Ishikawa (cell line): ENCODE data around the gene BARHL1.

ENCODE experiments used
- CEBPB ChIP-seq: IDR thresholded peaks from 2 replicates; pipeline ENCODE4 v1.6.1; 2012
- CREB1 ChIP-seq: IDR thresholded peaks from 2 replicates; pipeline ENCODE4 v1.6.1; 2012; ENCODE audit warnings: low read depth
- EGR1 ChIP-seq: IDR thresholded peaks from 2 replicates; pipeline ENCODE4 v1.6.1; 2012
- EP300 ChIP-seq: IDR thresholded peaks from 2 replicates; pipeline ENCODE4 v1.6.1; 2012; ENCODE audit warnings: borderline replicate concordance
- FOXM1 ChIP-seq: IDR thresholded peaks from 2 replicates; pipeline ENCODE4 v1.6.1; 2012; ENCODE audit warnings: low read depth, borderline replicate concordance
- NFIC ChIP-seq: IDR thresholded peaks from 2 replicates; pipeline ENCODE4 v1.6.1; 2012
- RAD21 ChIP-seq: IDR thresholded peaks from 2 replicates; pipeline ENCODE4 v1.6.1; 2012; ENCODE audit warnings: low read depth
- TAF1 ChIP-seq: IDR thresholded peaks from 2 replicates; pipeline ENCODE4 v1.6.1; 2012; ENCODE audit warnings: low read depth, mild to moderate bottlenecking
- TCF12 ChIP-seq: IDR thresholded peaks from 2 replicates; pipeline ENCODE4 v1.6.1; 2012; ENCODE audit warnings: low read depth
- TEAD4 ChIP-seq: IDR thresholded peaks from 2 replicates; pipeline ENCODE4 v1.6.1; 2012
- YY1 ChIP-seq: IDR thresholded peaks from 2 replicates; pipeline ENCODE4 v1.6.1; 2012; ENCODE audit warnings: low read depth
- ZBTB7A ChIP-seq: IDR thresholded peaks from 2 replicates; pipeline ENCODE4 v1.6.1; 2012; ENCODE audit warnings: low read depth
- TF ChIP-seq, protein P1 (sequence below): IDR thresholded peaks from 2 replicates; pipeline ENCODE4 v1.6.1; 2012
- TF ChIP-seq, protein P2 (sequence below): IDR thresholded peaks from 2 replicates; pipeline ENCODE4 v1.6.1; 2012
- TF ChIP-seq, protein P3 (sequence below): IDR thresholded peaks from 2 replicates; pipeline ENCODE4 v1.6.1; 2012; ENCODE audit warnings: low read depth, mild to moderate bottlenecking

BARHL1 gene

DNA sequence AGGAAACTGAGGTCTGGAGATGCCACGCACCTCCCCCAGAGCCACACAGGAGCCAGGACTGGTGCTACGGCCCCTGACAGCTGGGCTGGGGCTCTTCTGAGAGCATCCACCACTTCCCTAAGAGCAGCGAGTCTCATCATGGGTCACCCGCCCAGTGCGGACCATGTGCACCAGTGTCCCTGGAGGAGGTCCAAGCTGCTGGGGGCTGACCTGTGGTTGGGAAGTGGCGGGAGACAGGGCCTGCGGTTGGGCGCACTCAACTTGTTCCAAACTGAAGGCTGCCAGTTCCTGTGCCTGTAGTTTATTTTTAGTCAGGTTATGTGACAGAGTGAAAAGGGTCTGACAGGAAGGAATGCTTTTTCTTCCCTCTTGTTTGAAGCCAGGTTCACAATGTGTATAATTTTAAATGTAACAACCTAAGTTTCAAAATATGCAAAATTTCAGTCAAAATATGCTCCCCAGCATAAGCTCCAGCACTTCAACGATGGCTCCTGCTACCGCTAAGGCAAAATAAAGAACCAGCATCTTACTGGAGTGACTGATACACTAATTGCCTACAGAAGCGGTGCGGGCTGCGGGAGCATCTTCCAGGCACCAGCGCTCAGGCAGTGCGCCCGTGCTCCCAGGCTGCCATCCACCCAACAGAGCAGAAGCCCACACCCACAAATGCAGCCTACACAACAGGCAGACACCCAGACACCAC lies 14.8 kb downstream of the BARHL1 start:
- TF ChIP-seq, protein P1, sequence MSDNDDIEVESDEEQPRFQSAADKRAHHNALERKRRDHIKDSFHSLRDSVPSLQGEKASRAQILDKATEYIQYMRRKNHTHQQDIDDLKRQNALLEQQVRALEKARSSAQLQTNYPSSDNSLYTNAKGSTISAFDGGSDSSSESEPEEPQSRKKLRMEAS: no peak
- TF ChIP-seq CEBPB (no peak), TAF1 (no peak), EGR1 (no peak), TCF12 (no peak), YY1 (no peak), RAD21 (no peak), ZBTB7A (no peak), CREB1 (no peak), TEAD4 (no peak), EP300 (no peak), FOXM1 (no peak), NFIC (no peak)
- TF ChIP-seq, protein P2, sequence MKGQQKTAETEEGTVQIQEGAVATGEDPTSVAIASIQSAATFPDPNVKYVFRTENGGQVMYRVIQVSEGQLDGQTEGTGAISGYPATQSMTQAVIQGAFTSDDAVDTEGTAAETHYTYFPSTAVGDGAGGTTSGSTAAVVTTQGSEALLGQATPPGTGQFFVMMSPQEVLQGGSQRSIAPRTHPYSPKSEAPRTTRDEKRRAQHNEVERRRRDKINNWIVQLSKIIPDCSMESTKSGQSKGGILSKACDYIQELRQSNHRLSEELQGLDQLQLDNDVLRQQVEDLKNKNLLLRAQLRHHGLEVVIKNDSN: no peak
- TF ChIP-seq, protein P3, sequence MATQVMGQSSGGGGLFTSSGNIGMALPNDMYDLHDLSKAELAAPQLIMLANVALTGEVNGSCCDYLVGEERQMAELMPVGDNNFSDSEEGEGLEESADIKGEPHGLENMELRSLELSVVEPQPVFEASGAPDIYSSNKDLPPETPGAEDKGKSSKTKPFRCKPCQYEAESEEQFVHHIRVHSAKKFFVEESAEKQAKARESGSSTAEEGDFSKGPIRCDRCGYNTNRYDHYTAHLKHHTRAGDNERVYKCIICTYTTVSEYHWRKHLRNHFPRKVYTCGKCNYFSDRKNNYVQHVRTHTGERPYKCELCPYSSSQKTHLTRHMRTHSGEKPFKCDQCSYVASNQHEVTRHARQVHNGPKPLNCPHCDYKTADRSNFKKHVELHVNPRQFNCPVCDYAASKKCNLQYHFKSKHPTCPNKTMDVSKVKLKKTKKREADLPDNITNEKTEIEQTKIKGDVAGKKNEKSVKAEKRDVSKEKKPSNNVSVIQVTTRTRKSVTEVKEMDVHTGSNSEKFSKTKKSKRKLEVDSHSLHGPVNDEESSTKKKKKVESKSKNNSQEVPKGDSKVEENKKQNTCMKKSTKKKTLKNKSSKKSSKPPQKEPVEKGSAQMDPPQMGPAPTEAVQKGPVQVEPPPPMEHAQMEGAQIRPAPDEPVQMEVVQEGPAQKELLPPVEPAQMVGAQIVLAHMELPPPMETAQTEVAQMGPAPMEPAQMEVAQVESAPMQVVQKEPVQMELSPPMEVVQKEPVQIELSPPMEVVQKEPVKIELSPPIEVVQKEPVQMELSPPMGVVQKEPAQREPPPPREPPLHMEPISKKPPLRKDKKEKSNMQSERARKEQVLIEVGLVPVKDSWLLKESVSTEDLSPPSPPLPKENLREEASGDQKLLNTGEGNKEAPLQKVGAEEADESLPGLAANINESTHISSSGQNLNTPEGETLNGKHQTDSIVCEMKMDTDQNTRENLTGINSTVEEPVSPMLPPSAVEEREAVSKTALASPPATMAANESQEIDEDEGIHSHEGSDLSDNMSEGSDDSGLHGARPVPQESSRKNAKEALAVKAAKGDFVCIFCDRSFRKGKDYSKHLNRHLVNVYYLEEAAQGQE: no peak

DNA sequence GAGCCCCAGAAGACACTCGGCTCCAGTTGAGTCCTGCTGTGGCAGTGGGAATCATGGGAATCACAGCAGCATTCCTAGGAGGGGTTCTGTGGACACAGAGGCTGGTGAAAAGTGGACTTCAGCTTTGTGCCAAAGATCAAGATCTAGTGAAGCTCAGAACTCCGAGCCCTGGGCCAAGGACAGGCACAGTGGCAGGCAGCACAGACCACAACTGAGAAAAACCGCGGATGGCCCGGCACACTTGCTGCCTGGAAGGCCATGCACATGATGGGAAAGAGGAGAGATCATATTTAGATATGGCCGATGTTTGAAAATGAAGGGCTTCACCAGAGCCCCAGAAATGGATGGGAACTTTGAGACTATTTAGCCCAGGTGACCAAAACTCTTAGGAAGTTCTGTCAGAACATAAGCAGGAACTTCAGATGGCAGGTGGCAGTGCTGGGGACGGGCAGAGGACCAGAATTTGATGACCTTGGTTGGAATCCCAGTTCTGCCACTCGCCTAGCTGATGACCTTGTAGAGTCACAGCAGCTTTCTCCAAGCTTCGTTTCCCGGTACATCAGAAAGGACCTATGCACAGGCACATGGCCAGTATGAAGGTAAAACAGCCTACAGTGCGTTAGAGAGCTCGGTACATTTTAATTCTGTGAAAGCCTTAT lies 18.0 kb downstream of the BARHL1 start:
- no peak for TF ChIP-seq TCF12
- TF ChIP-seq CEBPB: no peak
- no peak for TF ChIP-seq NFIC
- TF ChIP-seq TEAD4: no peak
- TF ChIP-seq CREB1: no peak
- no peak for TF ChIP-seq EP300
- no peak for TF ChIP-seq EGR1
- TF ChIP-seq, protein P2: no peak
- TF ChIP-seq TAF1: no peak
- TF ChIP-seq, protein P3: no peak
- TF ChIP-seq ZBTB7A: no peak
- TF ChIP-seq YY1: no peak
- TF ChIP-seq FOXM1: no peak
- no peak for TF ChIP-seq RAD21
- TF ChIP-seq, protein P1: no peak

DNA sequence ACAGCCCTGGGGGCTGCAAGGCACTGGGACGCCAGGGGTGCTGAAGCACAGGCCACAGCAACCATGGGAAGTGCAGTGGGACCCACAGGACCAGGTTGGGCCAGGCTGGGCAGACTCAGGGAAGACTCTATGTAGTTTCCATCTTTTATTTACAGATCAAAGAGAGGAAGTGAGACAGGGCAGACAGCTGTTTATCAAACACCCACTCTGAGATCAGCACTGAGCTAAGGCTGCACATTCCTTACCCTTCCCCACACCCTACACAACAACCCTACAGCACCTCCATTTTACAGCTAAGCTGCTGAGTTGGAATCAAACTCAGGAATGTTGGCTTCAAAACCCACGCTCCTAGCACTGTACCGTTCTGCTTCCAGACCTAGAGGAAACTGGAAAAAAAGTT lies 19.8 kb downstream of the BARHL1 start:
- TF ChIP-seq EP300: no peak
- TF ChIP-seq YY1: no peak
- TF ChIP-seq, protein P3: no peak

DNA sequence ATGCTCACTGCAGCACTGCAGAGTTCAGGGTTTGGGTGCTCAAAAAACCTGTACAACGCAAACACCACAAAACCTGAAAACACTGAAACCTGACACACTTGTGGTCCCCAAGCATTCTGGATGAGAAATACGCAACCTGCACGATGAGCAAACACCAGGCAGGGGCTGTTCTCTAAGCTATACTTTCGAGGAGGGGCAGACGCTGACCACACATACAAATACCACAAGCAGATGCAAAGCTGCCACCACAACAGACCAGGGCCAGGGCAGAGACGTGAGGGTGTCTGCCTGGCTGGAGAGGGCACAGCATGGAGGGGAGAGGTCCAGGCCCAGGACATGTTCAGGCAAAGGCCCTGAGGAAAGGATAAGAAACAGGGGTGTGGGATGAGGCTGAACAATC lies 23.0 kb downstream of the BARHL1 start:
- no peak for TF ChIP-seq EGR1
- no peak for TF ChIP-seq TCF12
- no peak for TF ChIP-seq TEAD4
- TF ChIP-seq FOXM1: no peak

DNA sequence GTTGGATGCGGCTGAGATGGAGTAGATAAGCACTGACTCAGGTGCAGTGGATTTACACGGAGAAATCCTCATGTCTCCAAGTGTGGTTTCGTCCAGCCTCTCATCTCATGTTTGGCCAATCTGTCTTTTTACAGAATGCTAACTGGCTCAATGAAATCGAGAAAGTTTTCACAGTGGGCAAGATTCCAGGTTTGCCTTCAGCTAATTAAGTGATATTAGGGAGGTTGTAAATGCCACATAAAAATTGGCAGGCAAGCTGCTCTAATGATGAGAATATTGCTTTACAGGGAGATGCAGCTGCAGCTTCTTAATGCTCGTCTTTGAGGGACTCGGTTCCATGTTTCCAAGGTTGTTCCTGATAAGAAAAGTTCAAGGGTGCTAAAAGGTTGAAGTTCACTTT lies 23.7 kb downstream of the BARHL1 start:
- TF ChIP-seq ZBTB7A: no peak
- TF ChIP-seq EP300: no peak
- no peak for TF ChIP-seq EGR1
- TF ChIP-seq YY1: no peak
- no peak for TF ChIP-seq RAD21
- TF ChIP-seq, protein P1: no peak
- TF ChIP-seq NFIC: no peak
- TF ChIP-seq FOXM1: no peak
- TF ChIP-seq CEBPB: no peak
- TF ChIP-seq, protein P2: no peak
- TF ChIP-seq TEAD4: no peak
- no peak for TF ChIP-seq TCF12
- no peak for TF ChIP-seq CREB1
- TF ChIP-seq TAF1: no peak
- TF ChIP-seq, protein P3: no peak
